NCI-H345 (cell line): ENCODE measurements around the gene FAF2.
"Not testable (repeated sequence)": the region's sequence is repeated elsewhere in the genome, so short reads cannot be mapped to it uniquely, and the experiment has no call there.

Experiments used
- DNase-seq: peaks from one replicate; lab custom pipeline; 2025; lab: John Stamatoyannopoulos, UW

FAF2 gene

GRCh38 chr5:176458904-176459561 is 10.8 kb downstream of the FAF2 start:
- DNase-seq, result no peak

DNA sequence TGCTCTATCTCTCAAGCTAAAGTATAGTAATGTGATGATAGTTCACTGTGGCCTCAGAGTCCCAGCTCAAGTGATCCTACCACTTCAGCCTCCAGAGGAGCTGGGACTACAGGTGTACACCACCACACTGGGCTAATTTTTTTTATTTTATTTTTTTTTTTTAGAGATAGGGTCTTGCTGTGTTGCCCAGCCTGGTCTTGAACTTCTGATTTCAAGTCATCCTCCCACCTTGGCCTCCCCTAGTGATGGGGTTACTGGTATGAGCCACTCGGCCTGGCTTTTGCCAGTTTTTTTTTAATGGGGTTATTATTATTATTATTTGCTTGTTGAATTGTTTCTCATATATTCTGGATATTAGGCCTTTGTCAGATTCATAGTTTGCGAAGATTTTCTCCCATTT is 13.2 kb downstream of the FAF2 start:
- DNase-seq, result no peak

DNA sequence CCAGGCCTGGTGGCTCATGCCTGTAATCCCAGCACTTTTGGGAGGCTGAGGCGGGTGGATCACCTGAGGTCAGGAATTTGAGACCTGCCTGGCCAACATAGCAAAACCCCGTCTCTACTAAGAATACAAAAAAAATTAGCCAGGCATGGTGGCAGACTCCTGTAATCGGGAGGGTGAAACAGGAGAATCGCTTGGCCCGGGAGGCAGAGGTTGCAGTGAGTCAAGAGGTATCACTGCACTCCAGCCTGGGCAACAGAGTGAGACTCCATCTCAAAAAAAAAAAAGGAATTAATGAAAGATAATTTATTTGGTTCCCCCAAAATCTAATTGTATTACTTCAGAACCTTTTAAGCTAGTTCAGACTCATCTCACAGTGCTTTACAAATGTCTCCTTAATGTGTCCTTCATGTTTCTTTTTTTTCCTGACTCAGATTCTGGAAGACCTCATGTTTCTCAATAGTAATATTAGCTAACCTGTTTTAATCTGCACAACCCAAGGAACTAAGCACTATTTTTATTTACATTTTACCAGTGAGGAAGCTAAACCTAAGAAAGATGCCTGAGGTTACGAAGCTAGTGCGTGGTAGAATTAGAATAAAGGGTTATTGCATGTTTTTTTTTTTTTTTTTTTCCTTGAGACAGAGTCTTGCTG is 15.1 kb downstream of the FAF2 start:
- no peak for DNase-seq

GRCh38 chr5:176466245-176466871 is 18.2 kb downstream of the FAF2 start:
- DNase-seq, result no peak

DNA sequence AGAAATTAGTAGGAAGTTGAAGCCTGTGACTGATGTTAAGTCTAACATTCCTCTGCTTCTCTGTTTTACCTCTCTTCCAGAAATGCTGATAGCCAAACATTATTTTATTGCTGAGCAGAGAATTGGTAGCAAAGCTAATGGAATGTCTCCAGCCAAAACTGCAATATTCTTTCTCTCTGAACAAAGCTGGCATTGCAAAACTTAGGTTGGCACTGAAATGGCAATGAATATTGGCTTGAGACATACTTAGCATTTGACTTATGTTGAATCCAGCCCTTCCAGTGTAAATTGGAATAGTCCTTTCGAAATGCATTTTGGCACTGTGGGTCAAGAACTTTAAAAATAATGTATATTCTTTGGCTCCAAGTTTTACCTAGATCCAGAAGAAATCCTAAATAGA is 21.1 kb downstream of the FAF2 start:
- no peak for DNase-seq

DNA sequence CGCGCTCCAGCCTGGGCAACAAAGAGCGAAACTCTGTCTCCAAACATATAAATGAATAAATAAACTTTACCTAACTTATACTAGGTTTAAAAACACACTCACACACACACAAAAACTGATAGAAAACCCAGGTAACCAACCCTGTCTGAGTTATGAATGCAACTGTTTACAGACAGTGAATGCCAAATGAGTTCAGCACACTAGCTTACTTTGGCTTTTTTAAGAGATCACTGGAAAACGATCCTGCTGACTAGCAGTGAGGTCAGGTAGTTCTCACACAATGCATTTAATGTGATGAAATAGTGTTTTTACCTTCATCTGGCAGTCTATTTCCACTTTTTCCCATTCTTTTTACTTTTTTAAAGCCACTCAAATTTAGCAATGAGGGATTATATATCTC is 22.4 kb downstream of the FAF2 start:
- no peak for DNase-seq

DNA sequence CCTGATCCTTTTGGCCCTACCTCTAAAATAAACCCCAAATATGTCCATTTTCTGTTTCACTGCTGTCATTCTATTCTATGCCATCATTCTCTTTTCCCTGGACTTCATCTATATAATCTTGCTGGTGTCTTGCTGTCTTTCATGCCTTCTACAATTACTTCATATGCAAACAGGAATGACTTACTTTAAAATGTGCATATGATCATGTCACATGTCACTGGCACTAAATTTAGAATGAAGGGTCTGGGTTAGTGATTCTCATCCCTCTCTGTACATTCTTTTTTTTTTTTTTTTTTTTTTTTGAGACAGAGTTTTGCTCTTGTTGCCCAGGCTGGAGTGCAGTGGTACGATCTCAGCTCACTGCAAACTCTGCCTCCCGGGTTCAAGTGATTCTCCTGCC is 22.9 kb downstream of the FAF2 start:
- DNase-seq, result no peak

- no peak for DNase-seq
Measured at GRCh38 chr5:176473335-176474006, 25.3 kb downstream of the FAF2 start.

DNA sequence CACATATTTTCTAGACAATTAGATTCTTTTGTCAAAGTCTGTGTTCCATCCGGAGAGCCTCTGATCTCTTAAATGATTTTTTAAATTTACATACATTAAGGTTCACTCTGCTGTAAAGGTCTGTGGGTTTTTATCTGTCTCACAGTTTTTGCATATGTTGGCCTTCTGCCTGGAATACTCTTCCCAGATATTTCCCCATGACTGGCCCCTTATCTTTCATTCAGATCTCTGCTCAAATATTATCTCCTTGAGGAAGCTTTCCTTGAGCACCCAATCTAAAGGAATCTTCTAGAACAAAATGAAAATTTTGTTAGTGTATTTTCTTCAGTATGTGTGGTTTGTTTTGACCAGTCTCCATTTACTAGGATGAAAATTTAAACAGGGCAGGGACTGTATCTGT is 26.3 kb downstream of the FAF2 start:
- no peak for DNase-seq

DNA sequence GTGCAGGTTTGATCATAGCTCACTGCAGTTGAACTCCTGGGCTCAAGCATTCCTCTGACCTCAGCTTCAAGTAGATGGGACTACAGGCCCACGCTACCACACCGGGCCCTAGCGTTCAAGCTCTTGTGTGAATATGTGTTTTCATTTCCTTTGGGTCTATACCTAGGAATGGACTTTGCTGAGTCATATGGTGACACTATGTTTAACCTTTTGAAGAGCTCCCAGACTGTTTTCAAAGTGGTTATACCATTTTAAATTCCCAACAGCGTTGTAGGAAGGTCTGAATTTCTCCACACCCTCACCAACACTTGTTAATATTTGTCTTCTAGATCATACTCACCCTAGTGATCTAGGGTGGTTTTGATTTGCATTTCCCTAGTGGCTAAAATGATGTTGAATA is 33.5 kb downstream of the FAF2 start:
- DNase-seq, result no peak

GRCh38 chr5:176485176-176485575 is 37.0 kb downstream of the FAF2 start:
- DNase-seq, result no peak

- no peak for DNase-seq
Measured at GRCh38 chr5:176486189-176486757, 38.1 kb downstream of the FAF2 start.

- DNase-seq, result not testable (repeated sequence)
Measured at GRCh38 chr5:176487160-176487559, 39.0 kb downstream of the FAF2 start.

GRCh38 chr5:176489077-176489476 is 40.9 kb downstream of the FAF2 start:
- no peak for DNase-seq

DNA sequence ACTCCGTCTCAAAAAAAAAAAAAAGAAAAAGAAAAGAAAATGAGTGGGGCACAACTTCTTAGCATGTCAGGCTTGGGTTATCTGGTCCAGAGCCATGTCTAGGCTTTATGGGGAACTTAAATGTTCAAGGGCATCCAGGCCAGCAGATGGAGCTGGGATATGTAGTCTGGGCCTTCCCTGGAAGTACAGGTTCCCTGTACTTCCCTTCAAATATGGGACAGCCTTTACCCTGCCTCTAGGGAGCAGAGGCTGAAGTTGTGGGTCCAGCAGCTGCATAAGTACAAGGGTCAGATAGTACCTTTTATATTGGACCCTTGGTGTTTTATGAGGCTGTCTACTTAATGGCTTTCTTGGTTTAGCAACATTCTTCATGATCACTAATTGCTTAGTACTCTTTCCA is 42.1 kb downstream of the FAF2 start:
- DNase-seq, result no peak

DNA sequence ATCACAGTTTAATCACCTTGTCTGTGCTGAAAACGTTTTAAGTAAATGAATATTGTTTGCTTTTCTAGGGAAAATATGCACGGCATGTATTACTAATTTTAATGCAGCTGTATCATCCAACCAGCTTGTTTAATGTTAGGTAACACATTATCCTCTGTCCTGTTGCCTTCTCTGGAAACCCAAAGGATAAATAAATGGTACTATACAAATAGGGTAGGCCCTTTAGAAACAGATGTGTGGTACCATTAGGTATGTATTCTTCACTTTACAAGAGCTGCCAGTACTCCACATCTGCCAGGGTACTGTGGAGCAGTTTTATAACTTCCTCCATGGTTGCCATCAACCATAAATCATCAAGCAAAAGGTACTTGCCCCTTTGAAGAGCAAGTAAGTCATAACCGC is 42.9 kb downstream of the FAF2 start:
- DNase-seq, result no peak

DNA sequence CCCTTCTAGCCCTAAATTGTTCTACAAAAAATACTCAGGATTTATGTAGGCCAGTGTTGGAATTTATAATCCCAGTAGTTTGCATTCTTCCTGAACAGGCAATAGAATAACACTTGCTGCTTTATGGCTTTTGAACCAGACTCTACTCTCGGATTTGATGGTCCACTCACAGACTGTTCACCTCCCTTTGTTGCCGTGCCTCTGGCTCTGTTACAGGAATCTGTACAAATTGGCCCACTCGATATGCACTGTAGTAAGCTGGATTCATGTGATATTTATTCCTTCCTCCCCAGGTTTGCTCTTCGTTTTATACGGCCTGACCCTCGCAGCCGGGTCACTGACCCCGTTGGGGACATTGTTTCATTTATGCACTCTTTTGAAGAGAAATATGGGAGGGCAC is 43.7 kb downstream of the FAF2 start:
- DNase-seq, result no peak

DNA sequence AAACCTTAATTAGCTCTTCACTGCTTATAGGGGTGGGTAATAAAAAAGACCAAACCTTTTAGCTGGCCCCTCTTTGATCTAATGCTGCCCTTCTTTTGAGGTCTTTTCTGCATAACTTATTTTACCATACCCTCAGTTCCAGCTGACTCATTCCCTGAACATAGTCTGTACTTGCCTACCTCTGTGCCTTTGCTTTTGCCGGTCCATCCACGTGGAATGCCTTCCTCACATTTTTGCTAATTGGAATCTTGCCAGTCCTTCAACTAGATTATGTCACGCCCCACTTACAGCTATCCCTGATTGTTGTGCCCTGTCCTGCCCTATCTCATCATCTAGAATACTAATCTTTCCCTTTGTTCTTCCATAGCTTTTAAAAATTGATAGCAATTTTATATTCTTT is 44.2 kb downstream of the FAF2 start:
- DNase-seq, result no peak

DNA sequence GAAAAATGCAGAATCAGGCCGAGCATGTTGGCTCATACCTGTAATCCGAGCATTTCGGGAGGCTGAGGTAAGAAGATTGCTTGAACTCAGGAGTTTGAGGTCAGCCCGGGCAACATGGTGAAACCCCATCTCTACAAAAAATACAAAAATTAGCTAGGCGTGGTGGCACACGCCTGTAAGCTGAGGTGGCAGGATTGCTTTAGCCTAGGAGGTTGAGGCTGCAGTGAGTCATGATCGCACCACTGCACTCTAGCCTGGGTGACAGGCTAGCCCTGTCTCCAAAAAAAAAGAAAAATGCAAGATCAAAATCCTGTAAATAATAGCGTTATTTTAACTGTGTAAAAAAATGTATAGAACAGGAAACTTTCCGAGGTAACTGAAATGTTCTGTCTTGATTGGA is 49.7 kb downstream of the FAF2 start:
- DNase-seq, result no peak

DNA sequence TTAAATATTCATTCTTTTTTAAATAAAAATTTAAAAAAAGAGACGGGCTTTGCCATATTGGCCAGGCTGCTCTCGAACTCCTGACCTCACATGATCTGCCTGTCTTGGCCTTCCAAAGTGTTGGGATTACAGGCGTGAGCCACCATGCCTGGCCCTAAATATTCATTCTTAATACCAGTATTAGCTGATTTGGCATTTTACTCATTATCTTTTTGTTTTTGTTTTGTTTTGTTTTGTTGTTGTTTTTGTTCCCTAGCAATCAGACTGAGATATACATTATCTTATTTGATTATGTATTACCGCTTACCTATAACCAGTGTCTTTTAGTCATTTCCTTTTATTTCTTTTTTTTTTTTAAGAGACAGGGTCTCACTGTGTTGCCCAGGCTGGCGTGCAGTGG is 51.1 kb downstream of the FAF2 start:
- no peak for DNase-seq

DNA sequence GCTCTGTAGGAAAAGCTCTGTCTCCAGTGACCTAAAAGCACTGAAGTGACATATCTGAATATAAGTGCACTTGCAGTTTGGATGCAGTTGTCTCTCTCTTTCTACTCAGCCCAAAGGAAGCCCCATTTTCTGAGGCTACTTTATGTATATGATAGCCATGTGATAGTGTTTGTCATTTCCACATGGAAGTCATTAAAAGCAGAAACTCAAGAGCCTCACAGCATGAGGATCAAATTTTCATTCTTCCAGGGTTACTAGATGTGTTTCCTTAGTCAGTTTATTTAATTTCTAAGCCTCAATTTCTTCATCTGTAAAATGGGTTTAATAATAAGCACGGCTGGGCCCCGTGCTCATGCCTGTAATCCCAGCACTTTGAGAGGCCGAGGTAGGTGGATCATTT is 52.3 kb downstream of the FAF2 start:
- DNase-seq, result no peak

DNA sequence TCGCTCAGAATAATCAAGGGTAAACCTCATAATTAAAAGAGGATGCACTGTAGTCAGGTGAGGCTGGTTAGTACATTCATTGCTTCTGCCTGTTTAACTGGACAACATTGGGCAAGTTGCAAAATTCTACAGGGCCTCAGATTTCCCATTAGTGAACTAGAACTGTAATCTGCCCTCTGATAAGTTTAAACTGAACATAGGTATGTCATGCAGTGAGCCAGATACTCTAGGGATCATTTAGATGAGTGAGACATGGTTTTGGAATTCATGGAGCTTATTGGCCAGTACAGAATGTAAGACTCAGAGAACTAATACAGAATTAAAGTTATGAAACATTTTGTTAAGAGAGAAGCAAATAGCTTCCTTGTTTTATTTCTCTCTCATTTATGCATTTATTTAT is 53.1 kb downstream of the FAF2 start:
- DNase-seq, result no peak

DNA sequence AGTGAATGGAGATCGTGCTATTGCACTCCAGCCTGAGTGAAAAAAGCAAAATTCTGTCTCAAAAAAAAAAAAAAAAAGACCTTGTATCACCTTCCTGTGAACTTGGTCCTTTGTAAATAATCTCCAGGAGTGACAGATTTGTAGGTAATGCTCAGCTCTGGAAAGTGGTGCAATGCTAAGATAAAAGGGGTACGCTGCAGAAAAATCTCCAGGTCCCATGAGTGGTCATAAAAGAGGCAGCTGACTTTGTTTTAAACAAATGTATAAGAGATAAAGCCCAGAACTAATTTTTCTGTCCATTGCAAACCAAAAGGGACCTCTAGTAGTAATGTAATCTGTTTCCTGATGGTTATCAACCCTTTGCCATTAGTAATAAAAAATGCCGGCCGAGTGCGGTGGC is 55.3 kb downstream of the FAF2 start:
- no peak for DNase-seq
